Mesothelial cell of epicardium (in vitro differentiated cells): Measurements from ENCODE around the gene DCLK3. TPM values are rescaled to one million over a fixed set of nuclear protein-coding genes. Genes with fewer than 3 reads are reported as not detected.

ENCODE experiments used
- DNase-seq, 2 experiments: peaks; one replicate each; pipeline ENCODE4 v3.0.0; 2021; ENCODE audit warnings: low spot score in 2 of 2; ENCODE audit not compliant: unreplicated experiment in 2 of 2
- H3K27ac Mint-ChIP-seq: 2 replicates; pipeline ENCODE4 v1.8.0; 2021; ENCODE audit warnings: mixed read lengths
- H3K27me3 Mint-ChIP-seq: 2 replicates; pipeline ENCODE4 v1.8.0; 2021; ENCODE audit warnings: low read depth, mixed read lengths
- H3K36me3 Mint-ChIP-seq: 2 replicates; pipeline ENCODE4 v1.8.0; 2021; ENCODE audit warnings: mixed read lengths
- H3K4me1 Mint-ChIP-seq: 2 replicates; pipeline ENCODE4 v1.8.0; 2021; ENCODE audit warnings: mixed read lengths
- H3K4me3 Mint-ChIP-seq: 2 replicates; pipeline ENCODE4 v1.8.0; 2021; ENCODE audit warnings: mild to moderate bottlenecking, moderate library complexity, mixed read lengths
- H3K9me3 Mint-ChIP-seq: 2 replicates; pipeline ENCODE4 v1.8.0; 2021; ENCODE audit warnings: mixed read lengths
- CTCF ChIP-seq: fragments of 200-600 bp; sonication (generic); IDR thresholded peaks from one replicate; pipeline ENCODE4 v1.5.0; 2021; ENCODE audit warnings: antibody characterized with exemption; ENCODE audit not compliant: unreplicated experiment
- total RNA-seq: library from RNA; stranded (reverse); gene quantifications from 3 replicates; pipeline ENCODE4 v1.2.1, GENCODE V29; 2021

The DCLK3 gene
- total RNA-seq, 1 donor from 2014 or later, result 0.38 TPM

- Mint-ChIP-seq H3K9me3 (peaks cover 49% of the 10 kb centered on the region), H3K4me3 (no peak overlapping the region), H3K27me3 (no peaks in the 10 kb centered on the region), H3K4me1 (no peaks in the 10 kb centered on the region), H3K27ac (no peak overlapping the region), H3K36me3 (peaks cover 6% of the 10 kb centered on the region)
- DNase-seq, result no peak
- no peak for TF ChIP-seq CTCF
Measured at GRCh38 chr3:36680952-36681351, 83.4 kb downstream of the DCLK3 start.

GRCh38 chr3:36679384-36680200, 84.8 kb downstream of the DCLK3 start:
- no peak for DNase-seq
- H3K27ac Mint-ChIP-seq, result no peak overlapping the region
- peaks cover 44% of the 10 kb centered on the region for H3K9me3 Mint-ChIP-seq
- H3K4me3 Mint-ChIP-seq, result no peak overlapping the region
- H3K36me3 Mint-ChIP-seq, result peaks cover 6% of the 10 kb centered on the region
- H3K4me1 Mint-ChIP-seq, result no peaks in the 10 kb centered on the region
- H3K27me3 Mint-ChIP-seq, result no peaks in the 10 kb centered on the region
- TF ChIP-seq CTCF, result no peak

- no peaks in the 10 kb centered on the region for H3K4me1 Mint-ChIP-seq
- no peak for DNase-seq
- no peaks in the 10 kb centered on the region for H3K27me3 Mint-ChIP-seq
- TF ChIP-seq CTCF, result no peak
- H3K36me3 Mint-ChIP-seq, result peaks cover 6% of the 10 kb centered on the region
- H3K4me3 Mint-ChIP-seq, result no peak overlapping the region
- peaks cover 39% of the 10 kb centered on the region for H3K9me3 Mint-ChIP-seq
- H3K27ac Mint-ChIP-seq, result no peak overlapping the region
Measured at GRCh38 chr3:36678216-36679013, 85.9 kb downstream of the DCLK3 start.

GRCh38 chr3:36677331-36678007, 86.9 kb downstream of the DCLK3 start:
- DNase-seq, result no peak
- Mint-ChIP-seq H3K27ac (no peak overlapping the region), H3K9me3 (peaks cover 36% of the 10 kb centered on the region), H3K4me3 (no peak overlapping the region), H3K4me1 (no peaks in the 10 kb centered on the region), H3K27me3 (no peaks in the 10 kb centered on the region), H3K36me3 (peaks cover 6% of the 10 kb centered on the region)
- no peak for TF ChIP-seq CTCF

GRCh38 chr3:36674816-36675215, 89.5 kb downstream of the DCLK3 start:
- no peak for TF ChIP-seq CTCF
- no peak overlapping the region for H3K4me3 Mint-ChIP-seq
- H3K36me3 Mint-ChIP-seq, result no peaks in the 10 kb centered on the region
- peaks cover 29% of the 10 kb centered on the region for H3K9me3 Mint-ChIP-seq
- DNase-seq, result no peak
- no peaks in the 10 kb centered on the region for H3K27me3 Mint-ChIP-seq
- no peak overlapping the region for H3K27ac Mint-ChIP-seq
- no peaks in the 10 kb centered on the region for H3K4me1 Mint-ChIP-seq
